CD4-positive, alpha-beta memory T cell (primary cell): ENCODE measurements around the gene ASTL. TPM values are rescaled to one million over a fixed set of nuclear protein-coding genes. Genes with fewer than 3 reads are reported as not detected.

Experiments
- CTCF ChIA-PET: fragments of 350-600 bp; sonication (Branson Sonifier 250); formaldehyde crosslinking; loops from one replicate; lab custom pipeline; 2021; ENCODE audit warnings: inconsistent platforms; ENCODE audit not compliant: partially characterized antibody; lab: Charles Lee
- POLR2A ChIA-PET: fragments of 350-600 bp; sonication (Branson Sonifier 250); formaldehyde crosslinking; loops from one replicate; lab custom pipeline; 2021; ENCODE audit not compliant: partially characterized antibody; lab: Charles Lee
- DNase-seq, 5 donors: peaks; one replicate each; pipeline versions ENCODE4 v3.0.0 to v3.0.0-alpha.2; 2020 to 2022; ENCODE audit warnings: mixed read lengths in 1 of 5
- H3K27ac ChIP-seq: one replicate; pipeline ENCODE4 v1.7.0; 2013; ENCODE audit warnings: low read depth, low read length
- H3K27me3 ChIP-seq: 2 replicates; pipeline ENCODE4 v1.7.0; 2013; ENCODE audit warnings: mild to moderate bottlenecking, low read length, moderate library complexity; ENCODE audit not compliant: insufficient read depth
- H3K36me3 ChIP-seq: 2 replicates; pipeline ENCODE4 v1.7.0; 2013; ENCODE audit warnings: mild to moderate bottlenecking, low read length, moderate library complexity; ENCODE audit not compliant: insufficient read depth
- H3K4me1 ChIP-seq: 2 replicates; pipeline ENCODE4 v1.7.0; 2013; ENCODE audit warnings: mild to moderate bottlenecking, low read length, moderate library complexity; ENCODE audit not compliant: insufficient read depth
- H3K4me3 ChIP-seq, 2 donors: one replicate each; pipeline ENCODE4 v1.7.0; 2013; ENCODE audit warnings: low read length in 2 of 2, mild to moderate bottlenecking in 1 of 2
- H3K9me3 ChIP-seq, 2 donors: one replicate each; pipeline ENCODE4 v1.7.0; 2013; ENCODE audit warnings: low read length in 2 of 2, control low read depth in 1 of 2; ENCODE audit not compliant: control insufficient read depth in 1 of 2
- H3K27ac Mint-ChIP-seq, 7 donors: one replicate each; pipeline ENCODE4 v1.8.0; 2020 to 2021; ENCODE audit warnings: mixed read lengths in 7 of 7, mild to moderate bottlenecking in 6 of 7, inconsistent platforms in 3 of 7, moderate library complexity in 3 of 7
- H3K27me3 Mint-ChIP-seq, 2 donors: one replicate each; pipeline ENCODE4 v1.8.0; 2020 to 2021; ENCODE audit warnings: mixed read lengths in 2 of 2
- H3K36me3 Mint-ChIP-seq, 2 donors: one replicate each; pipeline ENCODE4 v1.8.0; 2020 to 2021; ENCODE audit warnings: mixed read lengths in 2 of 2, inconsistent platforms in 1 of 2, mild to moderate bottlenecking in 1 of 2
- H3K4me1 Mint-ChIP-seq, 4 donors: one replicate each; pipeline ENCODE4 v1.8.0; 2020 to 2021; ENCODE audit warnings: mixed read lengths in 4 of 4, mild to moderate bottlenecking in 1 of 4
- H3K4me3 Mint-ChIP-seq, 8 donors: one replicate each; pipeline ENCODE4 v1.8.0; 2020 to 2021; ENCODE audit warnings: mixed read lengths in 8 of 8, mild to moderate bottlenecking in 7 of 8, moderate library complexity in 6 of 8, inconsistent platforms in 3 of 8
- H3K9me3 Mint-ChIP-seq, 8 donors: one replicate each; pipeline ENCODE4 v1.8.0; 2020 to 2021; ENCODE audit warnings: mixed read lengths in 8 of 8, mild to moderate bottlenecking in 5 of 8, inconsistent platforms in 3 of 8, moderate library complexity in 1 of 8
- intact Hi-C: fragments of 100-400 bp; cut with micrococcal nuclease; formaldehyde crosslinking; loops from one replicate; pipeline ENCODE4 v1.15.1; 2023
- polyA plus RNA-seq, 2 donors: library from polyadenylated mRNA; unstranded; fragments of 300-500 nt; fragmentation: Illumina TruSeq; gene quantifications; one replicate each; pipeline ENCODE4 v1.2.3, GENCODE V29; 2021
- total RNA-seq, 2 experiments: library from RNA; stranded (reverse); gene quantifications; one replicate each; pipeline ENCODE4 v1.2.3, GENCODE V29; 2021

The ASTL gene
- total and polyA plus RNA-seq, 4 experiments from 2014 or later = 0.48 to 1.3 TPM; not detected in 2

GRCh38 chr2:96123936-96124335 is 14.4 kb downstream of the ASTL start:
- ChIA-PET POLR2A (no interaction called here), CTCF (interaction anchor here (0.7 to 1.1 kb wide), 3 partner anchors 15 to 101 kb away, joined by 3 read pairs; no protein-coding TSS in a partner anchor)
- Mint-ChIP-seq H3K36me3 (peaks cover 19 to 21% of the 10 kb centered on the region in 2 donors), H3K4me3 (no peak overlapping the region), H3K27ac (no peak overlapping the region), H3K27me3 (peaks cover 25 to 31% of the 10 kb centered on the region in 2 donors), H3K4me1 (peaks cover 0 to 15% (median 0%) of the 10 kb centered on the region in 4 donors), H3K9me3 (no peaks in the 10 kb centered on the region)
- no peaks in the 10 kb centered on the region for H3K4me1 ChIP-seq
- no peak overlapping the region for H3K27ac ChIP-seq
- intact Hi-C loops = no loop called here
- H3K27me3 ChIP-seq = no peaks in the 10 kb centered on the region
- DNase-seq = no peak
- no peak overlapping the region for H3K4me3 ChIP-seq
- no peaks in the 10 kb centered on the region for H3K36me3 ChIP-seq
- no peaks in the 10 kb centered on the region for H3K9me3 ChIP-seq

- ChIA-PET CTCF (interaction anchor here (1.0 to 1.1 kb wide), 2 partner anchors 16 to 101 kb away, joined by 3 read pairs; no protein-coding TSS in a partner anchor), POLR2A (interaction anchor here (1.6 kb wide), 1 partner anchor 14 kb away, joined by 3 read pairs; no protein-coding TSS in a partner anchor)
- H3K4me3 Mint-ChIP-seq = no peak overlapping the region
- no peaks in the 10 kb centered on the region for H3K4me1 ChIP-seq
- peaks cover 0 to 18% (median under 1%) of the 10 kb centered on the region in 4 donors for H3K4me1 Mint-ChIP-seq
- H3K9me3 ChIP-seq = no peaks in the 10 kb centered on the region
- H3K27me3 Mint-ChIP-seq = peaks cover 27 to 32% of the 10 kb centered on the region in 2 donors
- DNase-seq = no peak
- no peaks in the 10 kb centered on the region for H3K36me3 ChIP-seq
- peaks cover 19 to 21% of the 10 kb centered on the region in 2 donors for H3K36me3 Mint-ChIP-seq
- H3K27ac Mint-ChIP-seq = no peak overlapping the region
- intact Hi-C loops = no loop called here
- no peaks in the 10 kb centered on the region for H3K27me3 ChIP-seq
- H3K27ac ChIP-seq = no peak overlapping the region
- no peaks in the 10 kb centered on the region for H3K9me3 Mint-ChIP-seq
- no peak overlapping the region for H3K4me3 ChIP-seq
Measured at GRCh38 chr2:96123290-96123689, 15.0 kb downstream of the ASTL start.

DNA sequence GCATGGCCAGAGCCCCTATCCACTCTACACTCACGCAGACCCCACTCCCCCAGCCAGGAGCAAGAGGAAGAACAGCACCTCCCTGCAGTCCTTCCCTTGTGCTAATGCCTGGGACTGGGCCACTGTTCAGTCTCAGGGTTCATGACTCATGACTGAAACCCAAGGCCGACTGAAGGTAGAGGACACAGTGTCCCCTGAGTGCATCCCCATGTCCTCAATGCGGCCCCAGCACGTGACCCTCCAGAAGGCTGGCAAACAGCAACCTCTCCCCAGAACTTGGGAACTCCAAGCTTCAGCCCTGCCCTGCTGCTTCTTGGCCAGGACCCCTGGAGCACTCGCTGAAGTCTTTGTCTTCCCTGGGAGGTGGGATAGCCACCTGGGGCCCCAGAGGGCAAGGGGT is 15.9 kb downstream of the ASTL start:
- no peaks in the 10 kb centered on the region for H3K9me3 ChIP-seq

DNA sequence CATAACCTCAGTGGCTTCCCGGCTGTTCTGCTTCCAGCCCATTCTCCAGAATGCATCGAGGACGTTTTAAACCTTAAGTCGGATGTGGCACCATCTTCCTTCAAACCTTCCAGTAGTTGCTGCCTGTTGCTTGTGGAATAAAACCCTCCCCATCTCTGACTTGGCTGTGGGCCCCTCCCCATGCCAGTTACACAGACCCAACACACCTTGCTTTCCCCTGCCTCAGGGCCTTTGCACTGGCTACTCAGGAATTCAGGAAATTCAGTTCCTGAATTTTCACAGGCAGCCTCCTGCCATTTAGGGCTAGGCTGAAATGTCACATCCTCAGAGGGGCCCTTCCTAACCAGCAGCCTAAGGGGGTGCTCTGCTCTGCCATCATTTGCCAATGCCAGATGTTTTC is 16.9 kb downstream of the ASTL start:
- Mint-ChIP-seq H3K27ac (peak overlapping the region in 2 of 7 donors; percentile 58 to 74), H3K36me3 (peaks cover 12 to 16% of the 10 kb centered on the region in 2 donors), H3K27me3 (peaks cover 27 to 32% of the 10 kb centered on the region in 2 donors), H3K4me3 (no peak overlapping the region), H3K4me1 (peaks cover 0 to 26% (median 7%) of the 10 kb centered on the region in 4 donors), H3K9me3 (no peaks in the 10 kb centered on the region)
- CTCF ChIA-PET = no interaction called here
- intact Hi-C loops = no loop called here
- H3K27me3 ChIP-seq = no peaks in the 10 kb centered on the region
- H3K27ac ChIP-seq = no peak overlapping the region
- H3K36me3 ChIP-seq = no peaks in the 10 kb centered on the region
- H3K4me3 ChIP-seq = no peak overlapping the region
- DNase-seq = no peak
- POLR2A ChIA-PET = no interaction called here
- no peaks in the 10 kb centered on the region for H3K9me3 ChIP-seq
- H3K4me1 ChIP-seq = peaks cover 6% of the 10 kb centered on the region

More for the DNA sequence above, 15.9 kb downstream of the ASTL start:
- DNase-seq = peak in 1 of 5 donors; percentile 32
- H3K4me3 Mint-ChIP-seq = no peak overlapping the region
- H3K27me3 Mint-ChIP-seq = peaks cover 27 to 32% of the 10 kb centered on the region in 2 donors
- H3K9me3 Mint-ChIP-seq = no peaks in the 10 kb centered on the region
- peak overlapping the region in 1 of 7 donors; percentile 21 for H3K27ac Mint-ChIP-seq
- POLR2A ChIA-PET = interaction anchor here (1.6 kb wide), 1 partner anchor 15 kb away, joined by 3 read pairs; no protein-coding TSS in a partner anchor
- intact Hi-C loops = no loop called here
- CTCF ChIA-PET = no interaction called here
- no peak overlapping the region for H3K4me3 ChIP-seq
- H3K4me1 ChIP-seq = peaks cover 2% of the 10 kb centered on the region
- peaks cover 19 to 21% of the 10 kb centered on the region in 2 donors for H3K36me3 Mint-ChIP-seq
- no peak overlapping the region for H3K27ac ChIP-seq
- peaks cover 0 to 22% (median 5%) of the 10 kb centered on the region in 4 donors for H3K4me1 Mint-ChIP-seq
- H3K27me3 ChIP-seq = no peaks in the 10 kb centered on the region
- H3K36me3 ChIP-seq = no peaks in the 10 kb centered on the region

DNA sequence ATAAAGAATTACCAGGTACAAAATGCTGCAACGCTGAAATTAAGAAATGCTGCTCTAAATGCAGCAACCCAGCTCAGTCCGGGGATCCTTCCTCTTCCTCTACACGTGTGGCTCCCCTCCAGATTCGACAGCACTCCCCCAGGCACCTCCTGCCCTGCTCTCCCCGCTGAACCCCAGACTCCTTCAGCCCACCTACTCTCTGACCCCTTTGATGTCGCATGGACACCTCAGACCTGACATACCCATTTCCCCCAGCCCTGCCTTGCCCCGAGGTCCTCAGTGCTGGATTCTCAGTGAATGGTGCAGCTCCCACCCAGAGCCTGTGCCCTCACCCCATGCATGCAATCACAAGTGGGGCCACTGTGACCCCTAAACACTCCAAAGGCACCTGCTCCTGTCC is 17.3 kb downstream of the ASTL start:
- H3K27ac ChIP-seq = no peak overlapping the region
- no peaks in the 10 kb centered on the region for H3K27me3 ChIP-seq
- Mint-ChIP-seq H3K27ac (peak overlapping the region in 3 of 7 donors; percentile 38 to 74 (median 58)), H3K27me3 (peaks cover 27 to 32% of the 10 kb centered on the region in 2 donors), H3K4me1 (peaks cover 0 to 26% (median 7%) of the 10 kb centered on the region in 4 donors), H3K4me3 (no peak overlapping the region), H3K36me3 (peaks cover 11 to 12% of the 10 kb centered on the region in 2 donors), H3K9me3 (no peaks in the 10 kb centered on the region)
- H3K9me3 ChIP-seq = no peaks in the 10 kb centered on the region
- ChIA-PET POLR2A (no interaction called here), CTCF (no interaction called here)
- peak in 1 of 5 donors; percentile 36 for DNase-seq
- H3K4me3 ChIP-seq = no peak overlapping the region
- peaks cover 6% of the 10 kb centered on the region for H3K4me1 ChIP-seq
- no peaks in the 10 kb centered on the region for H3K36me3 ChIP-seq
- intact Hi-C loops = no loop called here

GRCh38 chr2:96120091-96120720 is 18.1 kb downstream of the ASTL start:
- Mint-ChIP-seq H3K4me1 (peaks cover 3 to 32% (median 13%) of the 10 kb centered on the region in 4 donors), H3K27me3 (peaks cover 27 to 35% of the 10 kb centered on the region in 2 donors), H3K27ac (peak overlapping the region in 3 of 7 donors; percentile 58 to 78 (median 65)), H3K36me3 (peaks cover 7% of the 10 kb centered on the region in 2 donors), H3K4me3 (peak overlapping the region in 1 of 8 donors; percentile 43), H3K9me3 (no peaks in the 10 kb centered on the region)
- Histone ChIP-seq H3K27me3 (no peaks in the 10 kb centered on the region), H3K4me1 (peaks cover 6% of the 10 kb centered on the region), H3K36me3 (no peaks in the 10 kb centered on the region), H3K9me3 (no peaks in the 10 kb centered on the region), H3K4me3 (no peak overlapping the region), H3K27ac (no peak overlapping the region)
- POLR2A ChIA-PET = no interaction called here
- CTCF ChIA-PET = no interaction called here
- DNase-seq = peak in 1 of 5 donors; percentile 41
- intact Hi-C loops = no loop called here

DNA sequence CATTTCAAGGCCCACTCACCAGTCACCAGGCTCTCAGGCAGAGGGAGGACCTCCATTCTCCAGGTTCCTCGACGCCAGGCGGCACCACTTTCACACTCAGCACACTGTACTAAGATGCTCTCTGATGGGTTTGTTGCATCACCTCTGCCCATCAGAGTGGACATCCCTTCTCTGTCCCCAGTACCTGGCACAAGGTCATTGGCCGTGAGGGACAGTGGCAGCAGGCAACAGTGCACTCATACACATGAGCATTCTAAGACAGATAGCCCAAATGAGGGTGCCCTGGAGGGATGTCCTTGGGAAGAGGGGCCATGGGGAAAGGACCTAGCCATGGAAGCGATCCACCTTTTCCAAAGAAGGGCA is 18.9 kb downstream of the ASTL start:
- peaks cover 3 to 32% (median 13%) of the 10 kb centered on the region in 4 donors for H3K4me1 Mint-ChIP-seq
- no peaks in the 10 kb centered on the region for H3K9me3 Mint-ChIP-seq
- ChIA-PET CTCF (interaction anchor here (1.7 to 3.4 kb wide), 2 partner anchors 97 to 126 kb away, joined by 11 to 36 read pairs; partner anchors contain the start of gene ANKRD36C), POLR2A (no interaction called here)
- peak overlapping the region in 1 of 7 donors; percentile 81 for H3K27ac Mint-ChIP-seq
- intact Hi-C loops = loop anchor here (10.0 kb wide), 1 partner anchor 95 kb away; no protein-coding TSS in a partner anchor
- no peaks in the 10 kb centered on the region for H3K36me3 ChIP-seq
- H3K4me3 Mint-ChIP-seq = peak overlapping the region in 4 of 8 donors; percentile 6 to 39 (median 23)
- H3K9me3 ChIP-seq = no peaks in the 10 kb centered on the region
- no peaks in the 10 kb centered on the region for H3K27me3 ChIP-seq
- H3K4me3 ChIP-seq = no peak overlapping the region
- H3K27me3 Mint-ChIP-seq = peaks cover 26 to 30% of the 10 kb centered on the region in 2 donors
- no peak overlapping the region for H3K27ac ChIP-seq
- peaks cover 6% of the 10 kb centered on the region for H3K4me1 ChIP-seq
- H3K36me3 Mint-ChIP-seq = no peaks in the 10 kb centered on the region
- DNase-seq = peak in 1 of 5 donors; percentile 20
